Lower lobe of right lung (tissue), 2 donors: ENCODE data around the gene RNF213. TPM values are rescaled to one million over a fixed set of nuclear protein-coding genes. Genes with fewer than 3 reads are reported as not detected.

Experiments
- ATAC-seq, 2 donors: fragments of 200-7000 bp; cut with Tn5 transposase; one replicate each; pipeline ENCODE4 v1.9.1; 2020 to 2022; ENCODE audit warnings: mild to moderate bottlenecking in 2 of 2, moderate library complexity in 2 of 2
- DNase-seq: peaks from one replicate; pipeline ENCODE4 v3.0.0-alpha.2; 2020
- H3K27ac ChIP-seq: fragments of 200-600 bp; one replicate; pipeline ENCODE4 v1.8.0; 2022
- H3K27me3 ChIP-seq: fragments of 200-600 bp; one replicate; pipeline ENCODE4 v1.8.0; 2022; ENCODE audit warnings: low read depth
- H3K36me3 ChIP-seq: fragments of 200-600 bp; one replicate; pipeline ENCODE4 v1.8.0; 2022; ENCODE audit warnings: mild to moderate bottlenecking
- H3K4me1 ChIP-seq: fragments of 200-600 bp; one replicate; pipeline ENCODE4 v1.8.0; 2022
- H3K4me3 ChIP-seq: fragments of 200-600 bp; one replicate; pipeline ENCODE4 v1.8.0; 2022; ENCODE audit warnings: mild to moderate bottlenecking
- H3K9me3 ChIP-seq: fragments of 200-600 bp; one replicate; pipeline ENCODE4 v1.8.0; 2022
- intact Hi-C: fragments of 100-400 bp; cut with DNase I; formaldehyde crosslinking; loops from one replicate; pipeline ENCODE4 v1.11.0; 2022
- total RNA-seq: library from RNA; stranded (reverse); fragmentation: NEBNext Ultra II Directional; extraction: Animal tissue kit (Norgen Biotek cat#: 25700); gene quantifications from one replicate; pipeline ENCODE4 v1.2.1, GENCODE V29; 2021
- TF ChIP-seq, protein P1 (sequence below): fragments of 200-600 bp; IDR thresholded peaks from one replicate; pipeline ENCODE4 v1.8.0; 2022; ENCODE audit warnings: antibody characterized with exemption, mild to moderate bottlenecking
- donor health status: DM: no; HTN: yes; CAD: no; lungs with severe emphysema.

The RNF213 gene
- total RNA-seq, 1 donor from 2014 or later: 300 TPM

DNA sequence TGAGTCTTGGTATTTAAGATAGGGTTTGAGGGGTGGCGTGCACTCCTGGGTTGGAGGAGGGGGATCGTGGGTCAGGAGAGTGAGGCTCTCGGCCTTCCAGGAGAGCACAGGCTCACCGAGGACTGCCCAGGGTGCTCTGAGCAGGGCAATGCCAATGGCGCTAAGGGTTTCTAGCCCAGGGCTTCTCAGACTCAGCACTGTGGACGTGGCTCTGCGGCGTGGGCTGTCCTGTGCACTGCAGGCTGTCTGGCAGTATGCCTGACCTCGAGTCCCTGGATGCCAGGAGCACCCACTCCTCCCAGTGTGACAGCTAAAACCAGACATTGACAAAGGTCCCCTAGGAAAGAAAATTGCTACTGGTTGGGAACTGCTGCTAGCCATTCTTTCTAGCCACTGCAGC, 117.1 kb downstream of the RNF213 start:
- Histone ChIP-seq H3K36me3 (peaks cover 99% of the 10 kb centered on the region), H3K27me3 (no peaks in the 10 kb centered on the region), H3K9me3 (no peaks in the 10 kb centered on the region), H3K27ac (no peak overlapping the region), H3K4me1 (no peaks in the 10 kb centered on the region), H3K4me3 (no peak overlapping the region)
- ATAC-seq: peak in 1 of 2 donors; percentile 9
- DNase-seq: no peak
- TF ChIP-seq, protein P1, sequence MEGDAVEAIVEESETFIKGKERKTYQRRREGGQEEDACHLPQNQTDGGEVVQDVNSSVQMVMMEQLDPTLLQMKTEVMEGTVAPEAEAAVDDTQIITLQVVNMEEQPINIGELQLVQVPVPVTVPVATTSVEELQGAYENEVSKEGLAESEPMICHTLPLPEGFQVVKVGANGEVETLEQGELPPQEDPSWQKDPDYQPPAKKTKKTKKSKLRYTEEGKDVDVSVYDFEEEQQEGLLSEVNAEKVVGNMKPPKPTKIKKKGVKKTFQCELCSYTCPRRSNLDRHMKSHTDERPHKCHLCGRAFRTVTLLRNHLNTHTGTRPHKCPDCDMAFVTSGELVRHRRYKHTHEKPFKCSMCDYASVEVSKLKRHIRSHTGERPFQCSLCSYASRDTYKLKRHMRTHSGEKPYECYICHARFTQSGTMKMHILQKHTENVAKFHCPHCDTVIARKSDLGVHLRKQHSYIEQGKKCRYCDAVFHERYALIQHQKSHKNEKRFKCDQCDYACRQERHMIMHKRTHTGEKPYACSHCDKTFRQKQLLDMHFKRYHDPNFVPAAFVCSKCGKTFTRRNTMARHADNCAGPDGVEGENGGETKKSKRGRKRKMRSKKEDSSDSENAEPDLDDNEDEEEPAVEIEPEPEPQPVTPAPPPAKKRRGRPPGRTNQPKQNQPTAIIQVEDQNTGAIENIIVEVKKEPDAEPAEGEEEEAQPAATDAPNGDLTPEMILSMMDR: no peak
- intact Hi-C loops: no loop called here

DNA sequence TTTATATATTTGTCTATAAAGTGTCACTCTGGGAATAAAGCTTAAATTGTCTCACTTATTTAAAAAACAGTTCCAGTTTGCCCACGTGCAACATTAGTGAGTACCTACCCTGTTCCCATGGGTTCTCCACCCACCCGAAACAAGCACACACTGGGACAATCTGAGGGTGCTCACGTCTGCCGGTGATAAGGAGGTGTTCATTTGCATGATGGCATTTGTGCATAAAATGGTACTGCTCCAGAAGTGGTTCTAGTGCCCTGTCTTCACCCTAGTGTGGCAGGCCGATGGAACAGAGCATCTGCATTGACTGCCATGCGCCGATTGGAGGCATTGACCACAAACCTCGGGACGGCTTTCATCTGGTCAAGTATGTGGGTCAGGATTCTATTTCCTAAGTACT, 118.7 kb downstream of the RNF213 start:
- Histone ChIP-seq H3K36me3 (peaks cover 100% of the 10 kb centered on the region), H3K9me3 (no peaks in the 10 kb centered on the region), H3K4me3 (no peak overlapping the region), H3K4me1 (no peaks in the 10 kb centered on the region), H3K27me3 (no peaks in the 10 kb centered on the region), H3K27ac (no peak overlapping the region)
- intact Hi-C loops: no loop called here
- TF ChIP-seq, protein P1: no peak
- DNase-seq (no peak), ATAC-seq (no peak)

DNA sequence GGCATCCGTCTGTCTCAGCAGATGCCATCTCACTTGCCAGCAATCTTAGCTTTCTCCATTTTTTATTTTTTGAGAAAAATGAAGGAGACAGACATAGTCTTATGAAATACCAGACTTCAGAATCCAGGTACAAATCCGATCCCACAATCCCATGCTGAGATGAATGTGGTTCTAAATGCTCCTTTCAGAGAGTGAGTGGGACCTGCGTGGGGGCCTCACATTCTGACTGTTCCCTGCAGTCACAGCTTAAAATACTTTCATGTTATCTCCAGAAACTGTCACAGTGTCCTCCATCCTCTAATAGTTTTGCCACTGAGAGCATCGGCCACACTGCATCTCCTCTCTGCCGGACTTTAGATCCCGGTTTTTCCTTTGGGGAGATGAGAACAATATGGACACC, 119.4 kb downstream of the RNF213 start:
- no peaks in the 10 kb centered on the region for H3K27me3 ChIP-seq
- no peak overlapping the region for H3K4me3 ChIP-seq
- peaks cover 100% of the 10 kb centered on the region for H3K36me3 ChIP-seq
- no peak overlapping the region for H3K27ac ChIP-seq
- intact Hi-C loops: no loop called here
- DNase-seq (no peak), ATAC-seq (no peak)
- no peaks in the 10 kb centered on the region for H3K4me1 ChIP-seq
- TF ChIP-seq, protein P1: no peak
- no peaks in the 10 kb centered on the region for H3K9me3 ChIP-seq

DNA sequence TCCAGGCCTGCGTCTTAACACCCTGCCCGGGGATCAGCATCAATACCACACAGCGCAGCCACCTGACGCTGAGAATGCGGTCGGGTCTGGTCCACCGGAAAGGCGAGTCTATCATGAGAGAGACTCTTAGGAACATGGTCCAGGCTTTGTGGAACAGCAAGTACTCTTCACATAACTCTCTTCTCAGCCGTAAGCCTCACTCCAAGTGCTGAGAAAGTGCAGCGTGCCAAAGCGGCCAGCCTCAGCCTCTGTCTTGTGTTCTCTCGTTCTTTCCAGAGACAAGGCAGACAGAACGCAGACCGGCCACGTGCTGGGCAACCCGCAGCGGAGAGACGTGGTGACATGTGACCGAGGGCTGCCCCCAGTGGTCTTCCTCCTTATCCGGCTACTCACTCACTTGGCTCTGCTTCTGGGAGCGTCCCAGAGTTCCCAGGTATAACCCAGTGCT, 119.9 kb downstream of the RNF213 start:
- peak; percentile 21 to 25 for ATAC-seq

DNA sequence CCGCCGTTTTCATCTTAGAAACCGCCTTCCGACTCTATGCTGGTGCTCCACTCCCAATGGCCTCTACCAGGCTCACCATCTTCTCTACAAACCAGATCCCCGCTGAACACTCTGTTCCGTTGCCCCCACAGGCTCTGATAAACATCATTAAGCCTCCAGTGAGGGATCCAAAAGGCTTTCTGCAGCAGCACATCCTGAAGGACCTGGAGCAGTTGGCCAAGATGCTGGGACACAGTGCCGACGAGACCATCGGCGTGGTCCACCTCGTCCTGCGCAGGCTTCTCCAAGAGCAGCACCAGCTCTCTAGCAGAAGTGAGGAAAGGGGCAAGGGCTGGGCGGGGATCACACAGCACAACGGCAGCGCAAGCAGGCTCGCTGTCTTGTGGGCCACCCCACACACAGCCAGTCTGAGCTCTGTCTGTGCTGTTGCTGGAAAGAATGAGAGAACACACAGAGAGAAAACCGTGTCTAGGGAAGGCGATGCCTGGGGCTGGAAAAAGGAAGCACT, 120.8 kb downstream of the RNF213 start:
- TF ChIP-seq, protein P1: no peak
- no peaks in the 10 kb centered on the region for H3K27me3 ChIP-seq
- ATAC-seq: no peak
- peaks cover 100% of the 10 kb centered on the region for H3K36me3 ChIP-seq
- no peak overlapping the region for H3K27ac ChIP-seq
- no peak overlapping the region for H3K4me3 ChIP-seq
- H3K4me1 ChIP-seq: no peaks in the 10 kb centered on the region
- DNase-seq: no peak
- intact Hi-C loops: no loop called here
- no peaks in the 10 kb centered on the region for H3K9me3 ChIP-seq

More for the DNA sequence above, 119.9 kb downstream of the RNF213 start:
- intact Hi-C loops: no loop called here
- no peak overlapping the region for H3K4me3 ChIP-seq
- H3K27me3 ChIP-seq: no peaks in the 10 kb centered on the region
- no peak for DNase-seq
- peaks cover 100% of the 10 kb centered on the region for H3K36me3 ChIP-seq
- no peaks in the 10 kb centered on the region for H3K9me3 ChIP-seq
- no peaks in the 10 kb centered on the region for H3K4me1 ChIP-seq
- no peak overlapping the region for H3K27ac ChIP-seq
- TF ChIP-seq, protein P1: no peak
